ENCODE measurements around the gene PODN. TPM values are rescaled to one million over a fixed set of nuclear protein-coding genes. Genes with fewer than 3 reads are reported as not detected.

PODN gene
- total and polyA plus RNA-seq, 2 donors (not counting 3 experiments of a cell fraction or from before 2014, with no cell fraction given), result 1.3 to 1.5 TPM

- no peak for TF ChIP-seq POLR2AphosphoS5 (IDR thresholded peaks at IDR 0.05; ENCODE audit: insufficient read depth, low read depth, low read length)
- Histone ChIP-seq H3K4me3 (replicated peaks in 1 of 3; ENCODE audit: insufficient read depth in 1 of 3, low read depth in 1 of 3, low read length in 3 of 3) (no peak overlapping the region), H4K20me1 (replicated peaks; ENCODE audit: control insufficient read depth, extremely low read depth, insufficient read depth, low read length) (no peaks in the 10 kb centered on the region), H3K36me3 (ENCODE audit: control insufficient read depth in 2 of 2, extremely low read depth in 1 of 2, insufficient read depth in 2 of 2, low read length in 2 of 2) (peaks cover 5 to 11% of the 10 kb centered on the region in 2 experiments), H3K4me1 (ENCODE audit: control insufficient read depth, extremely low read depth, insufficient read depth, low read length) (peaks cover 22% of the 10 kb centered on the region), H3K9me3 (replicated peaks; ENCODE audit: control insufficient read depth, insufficient read depth, low read length) (no peaks in the 10 kb centered on the region), H3K27ac (ENCODE audit: insufficient read depth, low read depth, low read length) (no peak overlapping the region), H3K27me3 (ENCODE audit: control insufficient read depth in 2 of 2, insufficient read depth in 2 of 2, low read length in 2 of 2) (no peaks in the 10 kb centered on the region), H3K4me2 (ENCODE audit: insufficient read depth, low read length) (no peak overlapping the region), H2AFZ (ENCODE audit: low read depth, low read length) (no peak overlapping the region), H3K9ac (replicated peaks; ENCODE audit: extremely low read depth, insufficient read depth, low read length) (no peak overlapping the region), H3K79me2 (ENCODE audit: control insufficient read depth, insufficient read depth, low read length) (no peaks in the 10 kb centered on the region), H3K9me1 (replicated peaks; ENCODE audit: control insufficient read depth, extremely low read depth, insufficient read depth, low read length) (no peaks in the 10 kb centered on the region)
- no TSS peak for BruUV-seq (replicated peaks)
- DNase-seq (ENCODE audit: low read depth, low spot score), result no peak
- POLR2A ChIA-PET, result no interaction called here
- intact Hi-C loops (cut with micrococcal nuclease) (no loop called here), dilution Hi-C loops (cut with MboI; ENCODE audit: extremely low pct_ligation_motif_present, low sequenced_read_pairs) (no loop called here)
- CTCF ChIA-PET, result interaction anchor here (1.2 to 2.8 kb wide), 3 partner anchors 8 to 89 kb away, joined by 3 to 10 read pairs (median 4); no protein-coding TSS in a partner anchor
- FAIRE-seq, result no peak
These were observed 18.7 kb upstream of the PODN start for GRCh38 chr1:53043271-53043670.

- H3K79me2 ChIP-seq (ENCODE audit: control insufficient read depth, insufficient read depth, low read length), result no peaks in the 10 kb centered on the region
- no TSS peak for BruUV-seq (replicated peaks)
- intact Hi-C loops (cut with micrococcal nuclease), result loop anchor here (5.0 kb wide), 1 partner anchor 343 kb away; no protein-coding TSS in a partner anchor
- H3K27ac ChIP-seq (ENCODE audit: insufficient read depth, low read depth, low read length), result no peak overlapping the region
- no peaks in the 10 kb centered on the region for H3K27me3 ChIP-seq (ENCODE audit: control insufficient read depth in 2 of 2, insufficient read depth in 2 of 2, low read length in 2 of 2)
- peaks cover 39% of the 10 kb centered on the region for H3K4me1 ChIP-seq (ENCODE audit: control insufficient read depth, extremely low read depth, insufficient read depth, low read length)
- ChIA-PET CTCF (no interaction called here), POLR2A (no interaction called here)
- H3K9me3 ChIP-seq (replicated peaks; ENCODE audit: control insufficient read depth, insufficient read depth, low read length), result no peaks in the 10 kb centered on the region
- dilution Hi-C loops (cut with MboI; ENCODE audit: extremely low pct_ligation_motif_present, low sequenced_read_pairs), result no loop called here
- peaks cover under 1 to 3% of the 10 kb centered on the region in 2 experiments for H3K36me3 ChIP-seq (ENCODE audit: control insufficient read depth in 2 of 2, extremely low read depth in 1 of 2, insufficient read depth in 2 of 2, low read length in 2 of 2)
- no peak overlapping the region for H3K4me2 ChIP-seq (ENCODE audit: insufficient read depth, low read length)
- H3K4me3 ChIP-seq (replicated peaks in 1 of 3; ENCODE audit: insufficient read depth in 1 of 3, low read depth in 1 of 3, low read length in 3 of 3), result no peak overlapping the region
- no peaks in the 10 kb centered on the region for H3K9me1 ChIP-seq (replicated peaks; ENCODE audit: control insufficient read depth, extremely low read depth, insufficient read depth, low read length)
- no peaks in the 10 kb centered on the region for H4K20me1 ChIP-seq (replicated peaks; ENCODE audit: control insufficient read depth, extremely low read depth, insufficient read depth, low read length)
- FAIRE-seq (no peak), DNase-seq (ENCODE audit: low read depth, low spot score) (no peak)
- no peak overlapping the region for H2AFZ ChIP-seq (ENCODE audit: low read depth, low read length)
- TF ChIP-seq FOS (IDR thresholded peaks at IDR 0.05; ENCODE audit: borderline replicate concordance, insufficient read depth, low read length) (no peak), CTCF (IDR thresholded peaks at IDR 0.05; ENCODE audit: extremely low read depth in 1 of 2, insufficient read depth in 1 of 2, low read depth in 1 of 2, low read length in 2 of 2) (no peak), POLR2AphosphoS5 (IDR thresholded peaks at IDR 0.05; ENCODE audit: insufficient read depth, low read depth, low read length) (no peak), EZH2 (IDR thresholded peaks at IDR 0.05; ENCODE audit: borderline replicate concordance, low read depth, low read length, severe bottlenecking) (no peak), JUN (IDR thresholded peaks at IDR 0.05; ENCODE audit: borderline replicate concordance, insufficient read depth, insufficient read length, low read depth) (no peak), MYC (IDR thresholded peaks at IDR 0.05; ENCODE audit: low read depth, low read length) (no peak), POLR2A (IDR thresholded peaks at IDR 0.05; ENCODE audit: low read depth, low read length) (no peak)
- no peak overlapping the region for H3K9ac ChIP-seq (replicated peaks; ENCODE audit: extremely low read depth, insufficient read depth, low read length)
These were observed 17.1 kb upstream of the PODN start for GRCh38 chr1:53044926-53045325.
